K562 (cell line): ENCODE data around the gene ZNF665. TPM values are rescaled to one million over a fixed set of nuclear protein-coding genes. Genes with fewer than 3 reads are reported as not detected.

ENCODE experiments used
- BMI1 ChIP-seq: fragments of 150-350 bp; IDR thresholded peaks from 2 replicates; pipeline ENCODE4 v1.6.1; 2014; ENCODE audit warnings: low read length
- CBFA2T2 ChIP-seq: fragments of 450-650 bp; conservative IDR thresholded peaks from 2 replicates; pipeline ENCODE4 v1.6.1; 2017; ENCODE audit warnings: mild to moderate bottlenecking
- COPS2 ChIP-seq: fragments of 450-650 bp; conservative IDR thresholded peaks from 2 replicates; pipeline ENCODE4 v1.6.1; 2016; ENCODE audit warnings: mild to moderate bottlenecking, moderate library complexity
- DMBX1 ChIP-seq: fragments of 250-450 bp; sonication (Bioruptor Pico); IDR thresholded peaks from 2 replicates; pipeline ENCODE4 v1.8.0; 2022; ENCODE audit warnings: inconsistent platforms, mild to moderate bottlenecking, moderate library complexity, borderline replicate concordance
- EWSR1 ChIP-seq: fragments of 450-650 bp; IDR thresholded peaks from 2 replicates; pipeline ENCODE4 v1.6.1; 2018; ENCODE audit warnings: borderline replicate concordance, mild to moderate bottlenecking, low read depth, moderate library complexity; ENCODE audit not compliant: partially characterized antibody
- GATAD2A ChIP-seq: fragments of 450-650 bp; IDR thresholded peaks from 2 replicates; pipeline ENCODE4 v1.6.1; 2017
- HDAC3 ChIP-seq: fragments of 450-650 bp; IDR thresholded peaks from 2 replicates; pipeline ENCODE4 v1.6.1; 2018; ENCODE audit warnings: borderline replicate concordance, mild to moderate bottlenecking, moderate library complexity; ENCODE audit not compliant: partially characterized antibody
- HNRNPUL1 ChIP-seq: fragments of 200-400 bp; formaldehyde crosslinking; IDR thresholded peaks from 2 replicates; pipeline ENCODE4 v1.6.1; 2017; ENCODE audit warnings: low read length
- MCM7 ChIP-seq, 2 experiments: fragments of 450-650 bp; IDR thresholded peaks; 2 replicates each; pipeline ENCODE4 v1.6.1; 2016 to 2018
- NCOA2 ChIP-seq, 2 experiments: fragments of 450-650 bp; IDR thresholded peaks; 2 replicates each; pipeline ENCODE4 v1.6.1; 2018; ENCODE audit warnings: mild to moderate bottlenecking in 2 of 2, moderate library complexity in 1 of 2; ENCODE audit not compliant: partially characterized antibody in 2 of 2
- NFIC ChIP-seq: fragments of 450-650 bp; IDR thresholded peaks from 2 replicates; pipeline ENCODE4 v1.6.1; 2017; ENCODE audit warnings: mild to moderate bottlenecking, inconsistent platforms
- NR1H2 ChIP-seq: sonication (generic); formaldehyde crosslinking; IDR thresholded peaks from 2 replicates; pipeline ENCODE4 v1.4.0; 2020; ENCODE audit warnings: mild to moderate bottlenecking, missing genetic modification reagents
- NR2F6 ChIP-seq: fragments of 450-650 bp; formaldehyde crosslinking; IDR thresholded peaks from 2 replicates; pipeline ENCODE4 v1.4.0; 2020; ENCODE audit warnings: mild to moderate bottlenecking
- PHF21A ChIP-seq: fragments of 450-650 bp; IDR thresholded peaks from 2 replicates; pipeline ENCODE4 v1.6.1; 2017; ENCODE audit warnings: low read depth, borderline replicate concordance
- POLR2A ChIP-seq: fragments of 450-650 bp; conservative IDR thresholded peaks from 2 replicates; pipeline ENCODE4 v1.6.1; 2016
- POU5F1 ChIP-seq: fragments of 150-350 bp; IDR thresholded peaks from 2 replicates; pipeline ENCODE4 v1.6.1; 2014; ENCODE audit warnings: borderline replicate concordance, low read length, low read depth, mild to moderate bottlenecking; ENCODE audit not compliant: partially characterized antibody
- SMARCA5 ChIP-seq: fragments of 450-650 bp; IDR thresholded peaks from 2 replicates; pipeline ENCODE4 v1.6.1; 2016
- SRF ChIP-seq, 2 experiments: fragments of 250-450, 450-650 bp in 1 of 2; sonication (Bioruptor Pico) in 1 of 2; sonication (generic) in 1 of 2; formaldehyde crosslinking; IDR thresholded peaks; 2 replicates each; pipeline versions ENCODE4 v1.5.0 to v1.5.1; 2020 to 2022; ENCODE audit warnings: mild to moderate bottlenecking in 1 of 2, missing genetic modification reagents in 1 of 2
- SUPT5H ChIP-seq: fragments of 450-650 bp; IDR thresholded peaks from 2 replicates; pipeline ENCODE4 v1.6.1; 2016
- TAF7 ChIP-seq: fragments of 450-650 bp; IDR thresholded peaks from 2 replicates; pipeline ENCODE4 v1.6.1; 2016; ENCODE audit warnings: missing genetic modification characterization, missing compliant biosample characterization
- TEAD4 ChIP-seq, 2 experiments: sonication (generic) in 1 of 2; formaldehyde crosslinking in 1 of 2; IDR thresholded peaks; 2 replicates each; pipeline versions ENCODE4 v1.6.1 to v1.8.0; 2012 to 2022; ENCODE audit warnings: borderline replicate concordance in 1 of 2, inconsistent platforms in 1 of 2, low read length in 1 of 2, mild to moderate bottlenecking in 1 of 2, missing genetic modification reagents in 1 of 2
- XRCC4 ChIP-seq: IDR thresholded peaks from one replicate; pipeline ENCODE4 v1.6.1; 2011; ENCODE audit not compliant: insufficient read depth, insufficient read length; ENCODE audit errors: extremely low read depth
- ZNF431 ChIP-seq: sonication (generic); formaldehyde crosslinking; IDR thresholded peaks from 2 replicates; pipeline ENCODE4 v1.8.0; 2022; ENCODE audit warnings: mild to moderate bottlenecking, missing genetic modification reagents
- ZNF586 ChIP-seq: fragments of 450-650 bp; formaldehyde crosslinking; conservative IDR thresholded peaks from 2 replicates; pipeline ENCODE4 v1.4.0; 2020; ENCODE audit warnings: mild to moderate bottlenecking, moderate library complexity
- ZNF766 ChIP-seq: fragments of 200-800 bp; sonication (Bioruptor generic); conservative IDR thresholded peaks from 2 replicates; pipeline ENCODE4 v1.6.1; 2016; ENCODE audit warnings: missing genetic modification characterization, missing compliant biosample characterization
- ZZZ3 ChIP-seq: fragments of 450-650 bp; IDR thresholded peaks from 2 replicates; pipeline ENCODE4 v1.6.1; 2016; ENCODE audit warnings: antibody characterized with exemption, mild to moderate bottlenecking, moderate library complexity
- polyA plus RNA-seq, 8 experiments: library from polyadenylated mRNA; depleted of rRNA in 4 of 8; stranded (reverse) in 5 of 8; unstranded in 3 of 8; fragments of >200 nt; fragmentation: Nextera tagmentation in 2 of 8; fragmentation: Illumina TruSeq in 1 of 8; extraction: Ambion mirVana in 2 of 8; extraction: Trizol in 1 of 8; gene quantifications; 2 replicates each; pipeline versions ENCODE4 v1.2.1 to v1.2.3, GENCODE V29; 2011 to 2014; ENCODE audit warnings: inconsistent platforms in 1 of 8, missing spikeins in 1 of 8
- total RNA-seq, 7 experiments: library from RNA; depleted of rRNA in 6 of 7; stranded (reverse); fragments of >200 nt in 6 of 7; fragmentation: Illumina TruSeq in 2 of 7; extraction: Trizol in 2 of 7; gene quantifications; 2 replicates each; pipeline versions ENCODE4 v1.2.1 to v1.2.3, GENCODE V29; 2011 to 2021; ENCODE audit warnings: low replicate concordance in 1 of 7
- TF ChIP-seq, protein P1 (sequence below): sonication (generic); formaldehyde crosslinking; IDR thresholded peaks from 2 replicates; pipeline ENCODE4 v1.5.0; 2020; ENCODE audit warnings: missing genetic modification reagents
- TF ChIP-seq, protein P2 (sequence below): fragments of 450-650 bp; formaldehyde crosslinking; conservative IDR thresholded peaks from 2 replicates; pipeline ENCODE4 v1.4.0; 2022; ENCODE audit warnings: mild to moderate bottlenecking, missing genetic modification characterization
- TF ChIP-seq, protein P3 (sequence below): fragments of 250-450 bp; sonication (Bioruptor Pico); IDR thresholded peaks from 2 replicates; pipeline ENCODE4 v1.4.0; 2020; ENCODE audit warnings: mild to moderate bottlenecking, moderate library complexity, borderline replicate concordance

Gene ZNF665
- total and polyA plus RNA-seq, 9 of the 15 experiments (the other 6 are each of a cell fraction or from before 2014, with no cell fraction given): 1.9 to 7.6 (median 2.8) TPM

GRCh38 chr19:53161123-53161522, 32.0 kb downstream of the ZNF665 start (continued):
- TF ChIP-seq EWSR1 (no peak), ZNF766 (CRISPR knock-in tag) (peak; percentile 92), NFIC (peak; percentile 91), TAF7 (tag) (no peak), NR2F6 (no peak), ZNF431 (no peak), SMARCA5 (no peak), BMI1 (no peak), COPS2 (no peak), SUPT5H (no peak), NCOA2 (IDR thresholded peaks at IDR 0.05; ENCODE audit: partially characterized antibody in 2 of 2) (peak in 1 of 2 experiments; percentile 68), GATAD2A (no peak), POU5F1 (no peak), POLR2A (no peak; the same call in 1 of the 2 replicates), NR1H2 (CRISPR knock-in tag) (no peak), CBFA2T2 (peak; percentile 96), MCM7 (IDR thresholded peaks at IDR 0.05) (no peak), XRCC4 (no peak), TEAD4 (IDR thresholded peaks at IDR 0.05; ENCODE audit: low read length) (peak; percentile 97), TEAD4 (CRISPR knock-in tag; IDR thresholded peaks at IDR 0.05; ENCODE audit: borderline replicate concordance) (no peak), SRF (CRISPR knock-in tag; IDR thresholded peaks at IDR 0.05) (no peak), DMBX1 (CRISPR knock-in tag) (peak; percentile 60; the same call in 1 of the 2 replicates), HNRNPUL1 (no peak), PHF21A (no peak), HDAC3 (peak; percentile 96), ZNF586 (CRISPR knock-in tag) (no peak), ZZZ3 (no peak)
- TF ChIP-seq, protein P1, sequence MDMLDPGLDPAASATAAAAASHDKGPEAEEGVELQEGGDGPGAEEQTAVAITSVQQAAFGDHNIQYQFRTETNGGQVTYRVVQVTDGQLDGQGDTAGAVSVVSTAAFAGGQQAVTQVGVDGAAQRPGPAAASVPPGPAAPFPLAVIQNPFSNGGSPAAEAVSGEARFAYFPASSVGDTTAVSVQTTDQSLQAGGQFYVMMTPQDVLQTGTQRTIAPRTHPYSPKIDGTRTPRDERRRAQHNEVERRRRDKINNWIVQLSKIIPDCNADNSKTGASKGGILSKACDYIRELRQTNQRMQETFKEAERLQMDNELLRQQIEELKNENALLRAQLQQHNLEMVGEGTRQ (CRISPR knock-in tag): no peak
- TF ChIP-seq, protein P2, sequence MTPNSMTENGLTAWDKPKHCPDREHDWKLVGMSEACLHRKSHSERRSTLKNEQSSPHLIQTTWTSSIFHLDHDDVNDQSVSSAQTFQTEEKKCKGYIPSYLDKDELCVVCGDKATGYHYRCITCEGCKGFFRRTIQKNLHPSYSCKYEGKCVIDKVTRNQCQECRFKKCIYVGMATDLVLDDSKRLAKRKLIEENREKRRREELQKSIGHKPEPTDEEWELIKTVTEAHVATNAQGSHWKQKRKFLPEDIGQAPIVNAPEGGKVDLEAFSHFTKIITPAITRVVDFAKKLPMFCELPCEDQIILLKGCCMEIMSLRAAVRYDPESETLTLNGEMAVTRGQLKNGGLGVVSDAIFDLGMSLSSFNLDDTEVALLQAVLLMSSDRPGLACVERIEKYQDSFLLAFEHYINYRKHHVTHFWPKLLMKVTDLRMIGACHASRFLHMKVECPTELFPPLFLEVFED (CRISPR knock-in tag): no peak
- TF ChIP-seq, protein P3, sequence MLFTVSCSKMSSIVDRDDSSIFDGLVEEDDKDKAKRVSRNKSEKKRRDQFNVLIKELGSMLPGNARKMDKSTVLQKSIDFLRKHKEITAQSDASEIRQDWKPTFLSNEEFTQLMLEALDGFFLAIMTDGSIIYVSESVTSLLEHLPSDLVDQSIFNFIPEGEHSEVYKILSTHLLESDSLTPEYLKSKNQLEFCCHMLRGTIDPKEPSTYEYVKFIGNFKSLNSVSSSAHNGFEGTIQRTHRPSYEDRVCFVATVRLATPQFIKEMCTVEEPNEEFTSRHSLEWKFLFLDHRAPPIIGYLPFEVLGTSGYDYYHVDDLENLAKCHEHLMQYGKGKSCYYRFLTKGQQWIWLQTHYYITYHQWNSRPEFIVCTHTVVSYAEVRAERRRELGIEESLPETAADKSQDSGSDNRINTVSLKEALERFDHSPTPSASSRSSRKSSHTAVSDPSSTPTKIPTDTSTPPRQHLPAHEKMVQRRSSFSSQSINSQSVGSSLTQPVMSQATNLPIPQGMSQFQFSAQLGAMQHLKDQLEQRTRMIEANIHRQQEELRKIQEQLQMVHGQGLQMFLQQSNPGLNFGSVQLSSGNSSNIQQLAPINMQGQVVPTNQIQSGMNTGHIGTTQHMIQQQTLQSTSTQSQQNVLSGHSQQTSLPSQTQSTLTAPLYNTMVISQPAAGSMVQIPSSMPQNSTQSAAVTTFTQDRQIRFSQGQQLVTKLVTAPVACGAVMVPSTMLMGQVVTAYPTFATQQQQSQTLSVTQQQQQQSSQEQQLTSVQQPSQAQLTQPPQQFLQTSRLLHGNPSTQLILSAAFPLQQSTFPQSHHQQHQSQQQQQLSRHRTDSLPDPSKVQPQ (CRISPR knock-in tag): no peak
